HEK293T (cell line): Measurements from ENCODE around the gene PLTP.
"Not testable (repeated sequence)": the region's sequence is repeated elsewhere in the genome, so short reads cannot be mapped to it uniquely, and the experiment has no call there.

Experiments
- ARNT ChIP-seq: fragments of 450-650 bp; IDR thresholded peaks from 2 replicates; pipeline ENCODE4 v1.6.1; 2017; ENCODE audit warnings: mild to moderate bottlenecking
- BHLHE40 ChIP-seq: fragments of 450-650 bp; IDR thresholded peaks from 2 replicates; pipeline ENCODE4 v1.6.1; 2016; ENCODE audit warnings: mild to moderate bottlenecking, moderate library complexity, borderline replicate concordance
- ELF4 ChIP-seq: fragments of 450-650 bp; IDR thresholded peaks from 2 replicates; pipeline ENCODE4 v1.6.1; 2017; ENCODE audit warnings: antibody characterized with exemption
- FOXA1 ChIP-seq: fragments of 450-650 bp; IDR thresholded peaks from 2 replicates; pipeline ENCODE4 v1.6.1; 2016; ENCODE audit warnings: mild to moderate bottlenecking
- FOXK2 ChIP-seq: fragments of 450-650 bp; IDR thresholded peaks from 2 replicates; pipeline ENCODE4 v1.6.1; 2016; ENCODE audit warnings: mild to moderate bottlenecking
- FOXM1 ChIP-seq: fragments of 450-650 bp; IDR thresholded peaks from 2 replicates; pipeline ENCODE4 v1.6.1; 2017; ENCODE audit warnings: mild to moderate bottlenecking, borderline replicate concordance
- HDGF ChIP-seq: fragments of 450-650 bp; IDR thresholded peaks from 2 replicates; pipeline ENCODE4 v1.6.1; 2017; ENCODE audit warnings: antibody characterized with exemption, borderline replicate concordance
- LEF1 ChIP-seq: fragments of 450-650 bp; IDR thresholded peaks from 2 replicates; pipeline ENCODE4 v1.6.1; 2017; ENCODE audit warnings: mild to moderate bottlenecking, borderline replicate concordance
- NFRKB ChIP-seq: fragments of 450-650 bp; IDR thresholded peaks from 2 replicates; pipeline ENCODE4 v1.6.1; 2016; ENCODE audit warnings: mild to moderate bottlenecking, moderate library complexity
- SP1 ChIP-seq: fragments of 450-650 bp; IDR thresholded peaks from 2 replicates; pipeline ENCODE4 v1.6.1; 2017
- SUZ12 ChIP-seq: fragments of 450-650 bp; IDR thresholded peaks from 2 replicates; pipeline ENCODE4 v1.6.1; 2016; ENCODE audit warnings: mild to moderate bottlenecking
- ZNF384 ChIP-seq: fragments of 450-650 bp; IDR thresholded peaks from 2 replicates; pipeline ENCODE4 v1.6.1; 2016

DNA sequence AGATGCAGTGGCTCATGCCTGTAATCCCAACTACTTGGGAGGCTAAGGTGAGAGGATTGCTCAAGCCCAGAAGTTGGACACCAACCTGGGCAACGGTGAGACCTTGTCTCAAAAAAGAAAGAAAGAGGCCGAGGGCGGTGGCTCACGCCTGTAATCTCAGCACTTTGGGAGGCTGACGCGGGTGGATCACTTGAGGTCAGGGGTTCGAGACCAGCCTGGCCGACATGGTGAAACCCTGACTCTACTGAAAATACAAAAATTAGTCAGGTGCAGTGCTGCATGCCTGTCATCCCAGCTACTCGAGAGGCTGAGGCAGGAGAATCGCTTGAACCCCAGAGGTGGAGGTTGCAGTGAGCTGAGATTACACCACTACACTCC lies 37.9 kb downstream of the PLTP start:
- not testable (repeated sequence) for TF ChIP-seq ELF4, FOXA1, NFRKB, ZNF384, LEF1, FOXM1, HDGF, BHLHE40, SP1, SUZ12, FOXK2, ARNT
